Neural cell (in vitro differentiated cells): Measurements from ENCODE around the gene GALNT5.

ENCODE experiments used
- EP300 ChIP-seq: fragments of 450-650 bp; conservative IDR thresholded peaks from 2 replicates; pipeline ENCODE4 v1.6.1; 2014; ENCODE audit warnings: antibody characterized with exemption, mild to moderate bottlenecking, moderate library complexity; ENCODE audit not compliant: poor library complexity, severe bottlenecking
- EZH2 ChIP-seq: fragments of 200-600, 300-800 bp; shearing (Covaris generic), sonication (generic); IDR thresholded peaks from 2 replicates; pipeline ENCODE4 v1.6.1; 2014; ENCODE audit warnings: antibody characterized with exemption, low read length, borderline replicate concordance, mild to moderate bottlenecking; ENCODE audit not compliant: insufficient read depth, poor library complexity, severe bottlenecking
- POLR2AphosphoS5 ChIP-seq: IDR thresholded peaks from 2 replicates; pipeline ENCODE4 v1.6.1; 2012
- RAD21 ChIP-seq: fragments of 450-650 bp; conservative IDR thresholded peaks from 2 replicates; pipeline ENCODE4 v1.6.1; 2014; ENCODE audit warnings: antibody characterized with exemption, mild to moderate bottlenecking, moderate library complexity
- SMC3 ChIP-seq: fragments of 450-650 bp; conservative IDR thresholded peaks from 2 replicates; pipeline ENCODE4 v1.6.1; 2014; ENCODE audit warnings: antibody characterized with exemption, mild to moderate bottlenecking, moderate library complexity; ENCODE audit not compliant: poor library complexity
- TF ChIP-seq, protein P1 (sequence below): fragments of 450-650 bp; IDR thresholded peaks from 2 replicates; pipeline ENCODE4 v1.5.1; 2014; ENCODE audit warnings: antibody characterized with exemption, mild to moderate bottlenecking, moderate library complexity; ENCODE audit not compliant: poor library complexity, severe bottlenecking
- TF ChIP-seq, protein P2 (sequence below): IDR thresholded peaks from 2 replicates; pipeline ENCODE4 v1.6.1; 2012; ENCODE audit warnings: borderline replicate concordance

DNA sequence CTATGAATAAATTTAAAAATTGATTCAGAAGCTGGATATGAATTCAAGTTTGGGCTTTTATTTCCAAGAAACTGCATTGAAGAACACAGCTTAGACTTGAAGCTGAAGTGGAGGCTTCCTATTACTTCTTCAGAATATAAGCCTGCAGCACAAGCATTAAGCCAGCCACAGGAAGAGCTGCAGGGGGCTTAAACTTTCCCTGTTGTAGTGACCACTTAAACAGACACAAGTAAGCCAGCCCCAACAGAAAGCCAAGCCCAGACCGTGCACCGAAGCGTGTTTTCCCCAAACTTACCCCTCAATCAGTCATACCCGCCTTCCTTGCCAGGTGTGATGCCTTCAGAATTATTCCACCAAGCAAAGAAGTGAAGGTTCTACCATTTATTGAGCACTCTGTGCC, 39.5 kb downstream of the GALNT5 start:
- no peak for TF ChIP-seq POLR2AphosphoS5
- TF ChIP-seq, protein P1, sequence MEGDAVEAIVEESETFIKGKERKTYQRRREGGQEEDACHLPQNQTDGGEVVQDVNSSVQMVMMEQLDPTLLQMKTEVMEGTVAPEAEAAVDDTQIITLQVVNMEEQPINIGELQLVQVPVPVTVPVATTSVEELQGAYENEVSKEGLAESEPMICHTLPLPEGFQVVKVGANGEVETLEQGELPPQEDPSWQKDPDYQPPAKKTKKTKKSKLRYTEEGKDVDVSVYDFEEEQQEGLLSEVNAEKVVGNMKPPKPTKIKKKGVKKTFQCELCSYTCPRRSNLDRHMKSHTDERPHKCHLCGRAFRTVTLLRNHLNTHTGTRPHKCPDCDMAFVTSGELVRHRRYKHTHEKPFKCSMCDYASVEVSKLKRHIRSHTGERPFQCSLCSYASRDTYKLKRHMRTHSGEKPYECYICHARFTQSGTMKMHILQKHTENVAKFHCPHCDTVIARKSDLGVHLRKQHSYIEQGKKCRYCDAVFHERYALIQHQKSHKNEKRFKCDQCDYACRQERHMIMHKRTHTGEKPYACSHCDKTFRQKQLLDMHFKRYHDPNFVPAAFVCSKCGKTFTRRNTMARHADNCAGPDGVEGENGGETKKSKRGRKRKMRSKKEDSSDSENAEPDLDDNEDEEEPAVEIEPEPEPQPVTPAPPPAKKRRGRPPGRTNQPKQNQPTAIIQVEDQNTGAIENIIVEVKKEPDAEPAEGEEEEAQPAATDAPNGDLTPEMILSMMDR, result no peak
- TF ChIP-seq, protein P2, sequence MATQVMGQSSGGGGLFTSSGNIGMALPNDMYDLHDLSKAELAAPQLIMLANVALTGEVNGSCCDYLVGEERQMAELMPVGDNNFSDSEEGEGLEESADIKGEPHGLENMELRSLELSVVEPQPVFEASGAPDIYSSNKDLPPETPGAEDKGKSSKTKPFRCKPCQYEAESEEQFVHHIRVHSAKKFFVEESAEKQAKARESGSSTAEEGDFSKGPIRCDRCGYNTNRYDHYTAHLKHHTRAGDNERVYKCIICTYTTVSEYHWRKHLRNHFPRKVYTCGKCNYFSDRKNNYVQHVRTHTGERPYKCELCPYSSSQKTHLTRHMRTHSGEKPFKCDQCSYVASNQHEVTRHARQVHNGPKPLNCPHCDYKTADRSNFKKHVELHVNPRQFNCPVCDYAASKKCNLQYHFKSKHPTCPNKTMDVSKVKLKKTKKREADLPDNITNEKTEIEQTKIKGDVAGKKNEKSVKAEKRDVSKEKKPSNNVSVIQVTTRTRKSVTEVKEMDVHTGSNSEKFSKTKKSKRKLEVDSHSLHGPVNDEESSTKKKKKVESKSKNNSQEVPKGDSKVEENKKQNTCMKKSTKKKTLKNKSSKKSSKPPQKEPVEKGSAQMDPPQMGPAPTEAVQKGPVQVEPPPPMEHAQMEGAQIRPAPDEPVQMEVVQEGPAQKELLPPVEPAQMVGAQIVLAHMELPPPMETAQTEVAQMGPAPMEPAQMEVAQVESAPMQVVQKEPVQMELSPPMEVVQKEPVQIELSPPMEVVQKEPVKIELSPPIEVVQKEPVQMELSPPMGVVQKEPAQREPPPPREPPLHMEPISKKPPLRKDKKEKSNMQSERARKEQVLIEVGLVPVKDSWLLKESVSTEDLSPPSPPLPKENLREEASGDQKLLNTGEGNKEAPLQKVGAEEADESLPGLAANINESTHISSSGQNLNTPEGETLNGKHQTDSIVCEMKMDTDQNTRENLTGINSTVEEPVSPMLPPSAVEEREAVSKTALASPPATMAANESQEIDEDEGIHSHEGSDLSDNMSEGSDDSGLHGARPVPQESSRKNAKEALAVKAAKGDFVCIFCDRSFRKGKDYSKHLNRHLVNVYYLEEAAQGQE, result no peak
- TF ChIP-seq EP300, result no peak
- no peak for TF ChIP-seq RAD21
- TF ChIP-seq SMC3, result no peak
- no peak for TF ChIP-seq EZH2
